TTC549 (cell line): Measurements from ENCODE around the gene HESX1.

Experiments
- FAIRE-seq: peaks from 2 replicates; lab custom pipeline; 2012; peaks lifted over from hg19 to GRCh38; lab: Jason Lieb, UNC

Gene HESX1

DNA sequence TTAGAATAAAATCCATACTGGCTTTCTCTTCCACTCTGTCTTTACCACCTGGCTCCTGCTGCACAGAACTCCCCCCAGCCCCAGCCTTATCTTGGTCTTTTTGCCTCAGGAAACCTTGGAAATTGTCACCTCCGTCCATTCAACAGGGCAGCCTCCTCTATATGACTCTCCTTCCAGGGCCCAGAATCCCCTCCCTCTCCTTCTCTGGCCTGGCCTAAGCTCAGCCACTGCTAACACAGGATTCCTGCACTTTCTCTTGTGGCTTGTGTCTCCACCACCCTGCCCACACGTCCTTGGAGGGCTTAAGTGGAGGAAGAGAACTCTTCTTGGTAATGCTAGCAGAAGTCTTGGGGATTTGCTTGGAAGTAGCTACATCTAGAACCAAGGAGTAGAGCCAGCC is 33.1 kb downstream of the HESX1 start:
- no peak for FAIRE-seq

DNA sequence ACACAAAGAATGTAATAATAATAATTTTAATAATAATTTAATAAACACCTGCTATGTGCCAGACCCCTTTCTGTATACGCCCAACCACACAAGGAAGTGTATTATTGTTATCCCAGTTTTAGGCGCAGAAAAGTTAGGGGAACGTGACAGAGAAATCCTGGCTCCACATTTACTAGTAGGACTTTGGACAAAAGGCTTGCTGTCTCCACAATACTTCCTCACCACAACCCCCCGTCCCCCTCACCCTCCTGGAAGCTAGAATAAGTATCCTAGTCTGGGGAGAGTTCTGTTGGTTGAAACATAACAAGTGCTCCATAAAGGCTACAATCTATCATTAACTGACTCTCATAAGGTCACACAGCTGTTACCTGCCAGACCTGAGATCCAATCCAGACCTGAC is 34.1 kb downstream of the HESX1 start:
- no peak for FAIRE-seq

- no peak for FAIRE-seq
Observed at GRCh38 chr3:57164657-57165573, 34.9 kb downstream of the HESX1 start, which contains the start of gene IL17RD. Gene IL17RD, minus strand, starts transcription at chr3:57165353. Its CDS starts 67 bp downstream, at chr3:57165286.

DNA sequence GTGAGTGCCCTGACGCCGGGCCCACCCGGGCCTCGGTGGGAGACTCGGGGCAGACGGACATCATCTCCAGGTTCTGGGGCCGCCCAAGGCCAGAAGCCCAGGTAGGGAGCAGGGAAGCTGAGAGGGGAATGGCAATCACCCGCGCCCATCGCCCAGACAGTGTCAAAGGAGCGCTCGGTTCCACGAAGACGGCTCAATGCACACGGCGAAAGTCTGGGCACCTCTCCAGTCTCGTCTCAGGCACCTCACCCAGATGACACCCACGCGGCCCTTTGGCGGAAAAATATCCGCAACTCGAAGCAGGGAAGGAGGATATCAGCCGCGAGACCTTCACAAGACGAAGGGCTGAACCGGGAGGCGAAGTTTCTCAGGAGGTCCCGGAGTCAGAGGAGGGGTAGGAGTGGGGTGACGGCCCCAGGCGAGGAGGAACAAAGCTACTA is 35.5 kb downstream of the HESX1 start:
- no peak for FAIRE-seq

- FAIRE-seq: no peak
Observed at GRCh38 chr3:57163751-57164150, 36.0 kb downstream of the HESX1 start.

DNA sequence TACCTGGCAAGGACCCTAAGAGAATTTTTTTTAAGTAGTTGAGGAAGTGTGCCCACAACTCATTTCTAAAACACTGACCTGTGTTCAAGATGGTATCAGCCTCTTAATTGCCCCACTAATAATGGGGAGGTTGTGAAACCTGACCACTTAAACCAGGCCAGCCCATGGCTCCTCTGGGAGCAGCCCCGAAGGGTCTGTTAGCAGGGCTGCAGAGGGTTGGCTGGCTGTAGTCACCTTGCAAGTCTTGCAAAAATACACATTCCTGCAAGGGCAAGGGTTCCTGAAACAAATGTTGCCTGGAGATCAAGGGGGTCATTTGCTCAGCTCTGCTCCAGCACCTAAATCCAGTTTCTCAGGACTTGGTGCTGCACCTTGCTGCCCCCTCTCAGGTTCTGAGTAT is 37.9 kb downstream of the HESX1 start:
- FAIRE-seq: no peak

DNA sequence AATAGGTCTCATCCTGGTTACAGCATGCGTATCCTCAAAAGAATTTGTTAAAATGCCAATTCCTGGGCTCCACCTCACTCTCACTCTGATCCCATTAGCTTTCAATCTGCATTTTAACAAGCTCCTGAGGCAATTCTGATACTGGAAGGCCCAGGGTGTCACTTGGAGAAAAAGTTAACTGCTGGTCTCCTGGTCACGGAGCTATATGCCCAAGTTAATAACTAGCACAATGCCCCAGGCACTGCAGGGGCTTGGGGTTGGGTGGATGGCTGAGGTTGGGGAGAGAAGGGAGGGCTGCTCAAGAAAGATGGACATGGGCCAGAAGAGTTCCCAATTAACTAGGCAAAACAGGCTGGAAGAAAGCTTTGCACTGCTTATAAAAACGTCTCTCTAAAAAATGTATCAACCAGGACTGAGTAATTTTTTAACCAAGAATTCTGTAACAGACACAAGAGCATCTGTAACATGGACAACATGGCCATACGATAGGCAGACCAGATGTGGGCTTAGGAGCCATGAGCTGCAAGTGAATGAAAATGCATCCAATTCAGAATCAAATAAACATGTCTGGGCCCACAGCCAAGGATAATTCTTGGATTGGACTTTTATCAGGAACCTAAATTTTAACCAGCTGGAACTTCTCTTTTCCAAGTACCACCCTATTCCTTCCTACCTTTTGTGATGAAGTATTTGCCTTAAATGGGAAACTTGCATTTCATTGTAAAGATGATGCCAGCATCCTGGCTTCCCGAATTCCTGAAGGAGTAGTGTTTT is 38.8 kb downstream of the HESX1 start:
- FAIRE-seq: no peak

GRCh38 chr3:57160076-57160764 is 39.6 kb downstream of the HESX1 start:
- FAIRE-seq: no peak

DNA sequence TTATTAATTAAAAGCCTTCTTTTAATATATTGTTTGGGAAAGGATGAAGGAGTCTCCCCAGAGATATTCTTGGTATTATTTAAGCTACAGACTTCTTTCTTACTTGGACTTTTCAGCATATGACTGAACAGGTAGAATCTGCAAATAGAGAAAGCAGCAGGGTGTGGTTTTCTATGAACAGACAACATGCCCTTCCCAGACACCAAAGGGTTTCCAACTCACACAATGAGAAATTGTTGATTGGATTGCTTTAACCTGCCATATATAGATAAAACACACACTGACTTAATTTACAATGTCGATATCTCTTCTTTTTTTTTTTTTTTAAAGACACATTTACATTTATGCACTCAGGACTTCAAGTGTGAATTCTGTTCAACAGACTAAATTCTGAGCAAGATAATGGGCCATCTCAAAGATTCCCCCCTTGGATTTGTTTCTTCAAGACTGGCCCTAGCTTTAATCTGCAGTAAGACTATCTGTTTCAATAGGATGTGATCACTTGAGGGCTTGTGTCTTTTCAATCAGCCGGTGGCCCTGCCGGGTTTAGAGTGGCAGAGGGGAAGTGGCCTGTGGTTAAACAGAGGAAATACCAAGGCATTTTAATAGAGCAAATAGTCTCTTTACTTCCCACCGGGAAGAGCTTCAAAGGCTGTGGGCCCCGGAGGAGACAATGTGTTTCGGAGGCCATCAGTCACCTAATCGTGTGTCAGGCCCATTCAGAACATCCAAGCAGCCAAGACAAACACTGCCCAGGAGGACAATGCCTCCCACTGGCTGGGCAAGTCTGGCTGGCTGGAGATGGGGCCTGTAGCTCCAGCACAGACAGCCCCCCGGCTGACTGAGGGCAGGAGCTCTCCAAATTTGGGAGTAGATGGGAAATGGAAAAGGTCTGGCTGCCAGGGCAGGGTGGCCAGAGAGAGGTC is 40.7 kb downstream of the HESX1 start:
- FAIRE-seq: no peak

DNA sequence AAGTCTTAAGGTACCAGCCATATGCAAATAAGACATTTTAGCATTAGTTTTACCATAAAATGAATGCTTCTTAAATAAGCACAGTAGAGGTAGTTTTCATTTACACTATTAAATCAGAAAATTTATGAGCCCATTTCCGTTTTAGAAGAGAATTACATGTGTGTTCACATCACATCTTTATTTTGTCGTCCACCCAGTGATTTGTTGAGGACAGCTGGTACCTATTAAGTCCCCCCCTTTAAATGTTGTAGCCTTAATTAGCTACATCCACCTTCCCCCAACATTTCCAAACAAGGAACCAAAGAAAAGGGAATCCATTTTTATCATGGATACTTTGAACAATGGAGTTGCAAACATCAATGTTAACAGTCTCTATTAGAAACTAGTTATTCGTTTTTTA is 41.5 kb downstream of the HESX1 start:
- no peak for FAIRE-seq

DNA sequence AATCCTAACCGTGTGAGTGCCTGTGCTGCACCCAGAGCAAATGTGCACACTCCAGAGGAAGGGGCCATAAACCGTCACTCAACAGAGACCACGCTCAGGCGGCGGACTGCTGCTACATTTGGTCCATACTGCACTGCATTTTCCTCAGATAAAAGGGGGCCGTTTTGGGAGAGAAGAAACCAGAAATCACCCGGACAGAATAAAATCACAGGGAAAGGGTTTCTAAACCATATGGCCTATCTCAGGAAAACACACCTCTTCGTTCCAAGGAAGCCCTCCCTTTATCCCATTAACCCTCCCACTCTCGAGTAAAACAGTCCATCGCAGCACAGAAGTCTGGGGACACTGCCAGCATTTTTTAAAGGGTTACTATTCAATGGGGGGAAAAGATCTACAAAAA is 42.2 kb downstream of the HESX1 start:
- no peak for FAIRE-seq

GRCh38 chr3:57155310-57155643 is 44.5 kb downstream of the HESX1 start:
- FAIRE-seq: no peak

DNA sequence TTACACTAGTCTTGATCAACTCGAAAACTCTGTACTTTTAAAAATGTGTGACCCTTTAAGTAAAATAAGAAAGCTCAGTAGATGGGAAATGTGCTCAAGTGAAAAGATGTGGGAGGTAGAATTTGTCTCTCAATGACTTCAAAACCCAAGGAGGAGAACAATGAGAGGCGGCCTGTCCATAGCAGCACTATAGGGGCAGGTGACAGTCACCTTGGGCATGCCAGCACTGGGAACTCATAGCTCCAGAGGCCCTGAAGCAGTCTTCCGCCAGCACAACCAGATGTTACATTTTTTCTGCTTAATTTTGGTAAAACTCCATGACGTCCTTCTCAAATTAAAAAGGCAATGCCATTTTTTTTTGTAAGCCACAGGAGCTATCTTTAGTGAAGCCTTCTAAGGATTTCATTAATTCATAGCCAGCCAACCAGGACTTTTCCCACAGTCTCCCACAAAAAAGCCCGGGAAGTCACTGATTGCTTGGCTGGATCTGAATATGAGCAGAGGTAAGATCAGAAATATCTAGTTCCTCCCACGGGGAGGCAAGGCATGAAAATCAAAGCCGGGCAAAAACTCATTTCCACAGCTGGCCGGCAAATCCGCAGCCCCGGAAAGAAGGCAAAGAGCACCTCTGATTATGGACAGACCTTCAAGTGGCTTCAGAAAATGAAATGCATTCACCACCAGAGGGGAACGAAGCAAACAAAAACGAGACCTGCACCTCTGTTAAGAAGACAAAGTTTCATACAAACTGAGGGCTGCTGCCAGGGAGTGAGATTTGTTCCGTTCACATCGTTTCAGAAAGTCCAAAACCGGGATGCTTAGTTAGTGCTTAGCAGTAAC is 45.1 kb downstream of the HESX1 start:
- no peak for FAIRE-seq

DNA sequence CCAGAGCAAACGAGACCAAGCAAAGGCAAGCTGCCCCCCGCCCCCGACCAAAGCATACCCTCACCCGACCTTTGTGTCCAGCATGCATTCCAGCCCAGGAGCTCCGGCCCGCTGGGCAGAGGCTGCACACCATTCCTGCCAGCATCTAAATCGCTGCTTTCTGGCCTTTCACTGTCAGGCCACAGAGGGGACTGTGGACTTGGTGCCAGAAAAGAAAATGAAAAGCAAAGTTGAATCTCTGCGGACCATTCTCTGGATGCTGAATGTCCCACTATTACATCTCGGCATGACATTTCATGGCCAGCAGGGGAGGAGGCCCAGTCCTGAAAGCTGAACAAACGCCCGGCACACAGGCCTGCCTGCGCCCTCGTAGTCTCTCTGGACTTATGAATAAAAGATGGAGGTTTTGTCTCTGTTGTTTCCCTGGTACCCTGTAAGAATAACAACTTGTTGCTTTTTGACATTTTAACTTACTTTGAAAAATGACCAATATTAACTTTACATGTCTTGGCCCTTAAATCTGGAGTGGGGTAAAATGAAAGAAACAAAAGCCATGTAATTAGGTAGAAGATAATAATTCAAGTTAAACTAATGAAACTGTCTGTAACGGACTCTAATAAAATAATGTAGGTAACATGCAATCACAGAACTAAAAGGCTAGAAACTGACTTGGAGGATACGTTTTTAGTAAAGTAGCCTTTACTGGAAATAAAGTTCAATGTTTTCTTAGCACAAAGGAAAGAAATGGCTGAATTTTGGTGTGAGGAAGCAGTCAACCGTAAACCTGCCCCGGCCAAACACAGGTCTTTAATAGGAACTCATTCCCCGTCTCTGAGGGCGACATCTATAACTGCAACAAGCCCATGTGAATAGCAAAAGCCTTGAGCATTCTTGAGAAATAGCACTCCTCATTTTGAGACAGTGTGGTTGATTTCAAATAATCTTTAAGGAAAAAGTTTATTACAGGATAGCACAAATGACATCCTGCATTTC is 47.3 kb downstream of the HESX1 start:
- no peak for FAIRE-seq

GRCh38 chr3:57151749-57152148 is 48.0 kb downstream of the HESX1 start:
- FAIRE-seq: no peak

GRCh38 chr3:57151021-57151449 is 48.7 kb downstream of the HESX1 start:
- no peak for FAIRE-seq

DNA sequence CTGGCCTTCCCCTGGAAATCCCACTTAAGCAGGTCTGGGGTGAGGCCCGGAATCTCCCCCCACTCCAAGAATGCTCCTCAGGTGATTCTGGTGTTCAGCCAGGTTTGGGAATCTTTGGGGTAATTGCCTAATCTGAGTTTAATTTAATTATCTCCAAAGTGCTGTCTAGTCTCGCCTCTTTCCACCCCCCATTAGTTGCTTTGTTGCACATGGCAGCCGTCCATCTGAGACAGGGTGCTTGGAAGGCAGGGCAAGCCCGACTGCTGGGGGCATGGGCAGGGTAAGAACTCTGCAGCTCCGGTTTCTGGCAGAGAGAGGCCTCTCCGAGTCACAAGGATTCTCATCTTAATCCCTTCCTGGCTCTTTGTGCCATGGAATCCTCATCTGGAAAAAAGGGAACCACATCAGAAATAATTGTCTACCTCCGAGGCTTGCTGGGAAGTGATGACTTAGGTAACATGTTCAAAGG is 49.6 kb downstream of the HESX1 start:
- no peak for FAIRE-seq
